Measurements from ENCODE around the gene FANCG. TPM values are rescaled to one million over a fixed set of nuclear protein-coding genes. Genes with fewer than 3 reads are reported as not detected.

The FANCG gene
- total and polyA plus RNA-seq, 2 donors from 2014 or later, result 13.5 to 13.8 TPM

DNA sequence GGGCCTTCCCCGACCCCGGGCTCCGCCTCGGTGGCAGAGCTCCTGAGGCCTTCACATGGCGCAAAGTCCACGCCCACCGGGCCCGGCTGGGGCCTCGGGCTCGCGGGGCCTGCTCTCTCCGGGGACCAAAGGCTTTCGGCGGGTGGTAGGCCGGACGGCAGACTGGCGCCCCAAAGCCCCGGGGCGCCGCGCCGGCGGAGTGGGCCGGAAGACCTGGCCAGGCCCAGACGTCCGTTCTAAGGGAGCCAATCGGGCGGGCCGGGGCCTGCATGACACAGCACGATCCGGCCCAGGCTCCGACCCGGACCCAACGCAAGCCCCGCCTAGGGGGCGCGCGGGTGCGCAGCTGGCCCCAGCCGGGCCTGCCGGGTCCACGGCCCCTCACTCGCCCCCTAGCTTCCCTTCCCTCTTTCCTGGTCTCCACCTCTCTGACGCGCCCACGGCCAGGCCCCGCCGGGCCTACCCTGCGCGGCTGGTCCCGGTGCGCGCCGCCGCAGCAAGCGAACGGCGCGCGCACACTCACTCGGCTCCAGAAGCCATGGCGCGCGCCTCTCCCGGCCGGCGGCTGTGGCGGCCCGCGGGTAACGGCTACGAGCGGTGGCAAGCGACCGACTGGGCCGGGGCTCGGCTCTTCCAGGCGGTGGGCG lies 7.8 kb downstream of the FANCG start:
- no peaks in the 10 kb centered on the region for H3K9me3 ChIP-seq (ENCODE audit: control insufficient read depth in 2 of 3, insufficient read depth in 1 of 3, low read length in 3 of 3)
- peaks cover 13% of the 10 kb centered on the region in 3 donors for H3K36me3 ChIP-seq (ENCODE audit: control insufficient read depth in 2 of 3, insufficient read depth in 3 of 3, low read length in 3 of 3)
- peaks cover 4 to 29% (median 23%) of the 10 kb centered on the region in 3 donors for H3K4me1 ChIP-seq (ENCODE audit: control insufficient read depth in 2 of 3, insufficient read depth in 2 of 3, low read depth in 1 of 3, low read length in 3 of 3)
- intact Hi-C loops (cut with DNase I), result no loop called here
- FAIRE-seq, result no peak
- TF ChIP-seq CTCF (IDR thresholded peaks at IDR 0.05; ENCODE audit: borderline replicate concordance, extremely low read depth, insufficient read depth), result peak; percentile 11
- H3K27ac ChIP-seq (ENCODE audit: low read depth in 2 of 2, low read length in 2 of 2), result peak overlapping the region; percentile 93 to 98
- peak overlapping the region; percentile 48 to 92 (median 91) for H3K9ac ChIP-seq (ENCODE audit: low read length in 3 of 3)
- peak overlapping the region; percentile 66 to 87 (median 85) for H3K4me3 ChIP-seq (ENCODE audit: low read length in 3 of 3)
- no peaks in the 10 kb centered on the region for H3K27me3 ChIP-seq (ENCODE audit: control insufficient read depth, insufficient read depth, low read length)
- DNase-seq, result peak; percentile 85 to 95 (median 91)

GRCh38 chr9:35070823-35071813 lies 8.6 kb downstream of the FANCG start:
- H3K4me1 ChIP-seq (ENCODE audit: control insufficient read depth in 2 of 3, insufficient read depth in 2 of 3, low read depth in 1 of 3, low read length in 3 of 3), result peaks cover 4 to 29% (median 23%) of the 10 kb centered on the region in 3 donors
- peak overlapping the region; percentile 66 to 87 (median 85) for H3K4me3 ChIP-seq (ENCODE audit: low read length in 3 of 3)
- intact Hi-C loops (cut with DNase I), result no loop called here
- H3K9me3 ChIP-seq (ENCODE audit: control insufficient read depth in 2 of 3, insufficient read depth in 1 of 3, low read length in 3 of 3), result no peaks in the 10 kb centered on the region
- peaks cover 12 to 19% (median 19%) of the 10 kb centered on the region in 3 donors for H3K36me3 ChIP-seq (ENCODE audit: control insufficient read depth in 2 of 3, insufficient read depth in 3 of 3, low read length in 3 of 3)
- TF ChIP-seq CTCF (IDR thresholded peaks at IDR 0.05; ENCODE audit: borderline replicate concordance, extremely low read depth, insufficient read depth), result no peak
- FAIRE-seq (no peak), DNase-seq (peak in 2 of 5 donors; percentile 13 to 21)
- no peaks in the 10 kb centered on the region for H3K27me3 ChIP-seq (ENCODE audit: control insufficient read depth, insufficient read depth, low read length)
- H3K27ac ChIP-seq (ENCODE audit: low read depth in 2 of 2, low read length in 2 of 2), result peak overlapping the region; percentile 93 to 98
- peak overlapping the region; percentile 48 to 92 (median 91) for H3K9ac ChIP-seq (ENCODE audit: low read length in 3 of 3)

DNA sequence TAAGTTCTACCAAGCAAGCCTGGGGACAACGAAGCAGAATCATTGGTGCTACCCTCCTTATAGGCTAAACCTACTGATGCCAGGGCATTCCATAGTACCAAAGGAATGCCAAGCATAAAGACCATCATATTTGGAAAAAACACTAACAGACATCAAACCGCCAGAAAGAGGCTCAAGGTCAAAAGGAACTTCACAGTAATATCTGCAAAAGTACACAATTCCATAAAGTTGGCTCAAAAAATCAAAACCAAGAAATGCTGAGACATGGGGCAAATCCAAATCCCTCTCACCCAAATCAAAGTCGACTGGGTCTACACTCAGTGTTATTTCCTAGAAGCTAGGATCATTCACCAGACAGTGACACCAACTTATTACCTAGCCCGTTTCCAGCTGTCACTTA lies 10.7 kb downstream of the FANCG start:
- intact Hi-C loops (cut with DNase I), result no loop called here
- peak overlapping the region in 2 of 3 donors; percentile 5 to 20 for H3K4me3 ChIP-seq (ENCODE audit: low read length in 3 of 3)
- no peak for DNase-seq

More for the DNA sequence above, 10.7 kb downstream of the FANCG start:
- no peaks in the 10 kb centered on the region for H3K27me3 ChIP-seq (ENCODE audit: control insufficient read depth, insufficient read depth, low read length)
- peak overlapping the region in 1 of 3 donors; percentile 22 for H3K9ac ChIP-seq (ENCODE audit: low read length in 3 of 3)
- no peak for FAIRE-seq
- peaks cover 24 to 40% (median 33%) of the 10 kb centered on the region in 3 donors for H3K36me3 ChIP-seq (ENCODE audit: control insufficient read depth in 2 of 3, insufficient read depth in 3 of 3, low read length in 3 of 3)
- H3K27ac ChIP-seq (ENCODE audit: low read depth in 2 of 2, low read length in 2 of 2), result no peak overlapping the region
- no peaks in the 10 kb centered on the region for H3K9me3 ChIP-seq (ENCODE audit: control insufficient read depth in 2 of 3, insufficient read depth in 1 of 3, low read length in 3 of 3)
- TF ChIP-seq CTCF (IDR thresholded peaks at IDR 0.05; ENCODE audit: borderline replicate concordance, extremely low read depth, insufficient read depth), result no peak
- H3K4me1 ChIP-seq (ENCODE audit: control insufficient read depth in 2 of 3, insufficient read depth in 2 of 3, low read depth in 1 of 3, low read length in 3 of 3), result peaks cover 4 to 29% (median 23%) of the 10 kb centered on the region in 3 donors

All from kidney (tissue), 14 donors.